ENCODE measurements around the gene IMPDH1.

The IMPDH1 gene

DNA sequence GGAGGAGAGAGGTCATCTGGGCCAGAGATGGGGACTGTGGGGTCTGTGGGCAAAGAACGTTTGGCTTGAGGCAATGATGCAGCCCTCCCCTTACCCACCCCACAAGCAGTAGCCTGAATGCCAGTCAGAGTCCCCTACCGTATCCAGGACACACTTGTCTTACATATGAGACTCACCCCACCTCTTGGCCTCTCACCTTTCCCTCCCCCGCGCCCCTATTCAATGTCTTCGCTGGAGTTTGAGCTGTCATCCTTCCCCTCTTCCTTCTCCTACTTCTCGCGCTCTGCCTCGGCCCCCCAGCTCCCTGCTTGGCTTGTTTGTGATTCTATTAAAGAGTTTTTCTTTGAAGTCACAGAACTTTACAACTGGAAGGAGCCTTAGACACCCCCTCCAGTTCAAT, 57.1 kb downstream of the IMPDH1 start:
- TF ChIP-seq CTCF (conservative IDR thresholded peaks at IDR 0.05; ENCODE audit: low read depth, low read length): no peak
- H3K4me3 ChIP-seq (ENCODE audit: low read length): no peak overlapping the region
- no peak for DNase-seq (ENCODE audit: low read depth)

DNA sequence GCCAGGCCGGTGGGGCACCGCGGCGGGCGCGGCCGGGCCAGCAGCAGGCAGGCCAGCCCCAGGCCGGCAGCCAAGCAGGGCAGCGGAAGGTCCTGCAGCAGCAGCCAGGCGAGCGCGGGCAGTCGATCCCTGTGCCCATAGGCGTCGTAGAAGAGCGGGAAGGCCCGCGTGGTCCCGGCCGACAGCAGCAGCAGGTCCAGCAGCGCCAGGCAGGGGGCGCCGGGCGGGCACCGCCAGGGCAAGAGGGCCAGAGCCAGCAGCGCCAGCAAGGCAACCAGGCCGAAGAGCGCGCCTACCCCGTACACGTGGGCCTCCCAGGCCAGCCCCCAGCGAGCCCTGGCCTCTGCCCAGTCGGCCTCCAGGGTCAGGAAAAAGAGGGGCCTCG, 57.6 kb downstream of the IMPDH1 start:
- DNase-seq (ENCODE audit: low read depth): no peak
- H3K4me3 ChIP-seq (ENCODE audit: low read length): no peak overlapping the region
- peak; percentile 62 for TF ChIP-seq CTCF (conservative IDR thresholded peaks at IDR 0.05; ENCODE audit: low read depth, low read length)

GRCh38 chr7:128351296-128352152, 58.3 kb downstream of the IMPDH1 start:
- no peak for TF ChIP-seq CTCF (conservative IDR thresholded peaks at IDR 0.05; ENCODE audit: low read depth, low read length)
- no peak overlapping the region for H3K4me3 ChIP-seq (ENCODE audit: low read length)
- DNase-seq (ENCODE audit: low read depth): no peak

- no peak for DNase-seq (ENCODE audit: low read depth)
- no peak overlapping the region for H3K4me3 ChIP-seq (ENCODE audit: low read length)
- no peak for TF ChIP-seq CTCF (conservative IDR thresholded peaks at IDR 0.05; ENCODE audit: low read depth, low read length)
These were observed 59.0 kb downstream of the IMPDH1 start for GRCh38 chr7:128350708-128351295.

DNA sequence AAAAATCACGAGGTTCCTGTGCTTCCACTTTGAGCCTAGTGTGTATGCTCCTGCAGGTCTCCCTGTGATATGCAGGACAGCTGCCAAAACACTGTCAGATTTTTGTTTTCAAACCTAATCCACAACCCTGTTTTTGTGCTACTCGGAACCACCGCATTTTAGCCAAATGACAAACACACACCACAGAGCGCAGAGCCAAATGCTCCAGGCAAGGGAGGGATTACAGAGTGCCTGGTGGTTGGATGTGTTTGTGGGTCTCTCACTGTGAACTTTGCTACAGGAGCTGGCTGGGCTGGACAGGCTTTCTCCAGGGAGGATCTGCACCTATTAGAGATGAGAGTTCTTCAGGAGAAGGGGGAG, 60.3 kb downstream of the IMPDH1 start:
- no peak overlapping the region for H3K4me3 ChIP-seq (ENCODE audit: low read length)
- no peak for TF ChIP-seq CTCF (conservative IDR thresholded peaks at IDR 0.05; ENCODE audit: low read depth, low read length)
- no peak for DNase-seq (ENCODE audit: low read depth)

- DNase-seq (ENCODE audit: low read depth): no peak
- no peak overlapping the region for H3K4me3 ChIP-seq (ENCODE audit: low read length)
- TF ChIP-seq CTCF (conservative IDR thresholded peaks at IDR 0.05; ENCODE audit: low read depth, low read length): peak; percentile 76
These were observed 62.1 kb downstream of the IMPDH1 start for GRCh38 chr7:128347647-128348097.

- DNase-seq (ENCODE audit: low read depth): no peak
- TF ChIP-seq CTCF (conservative IDR thresholded peaks at IDR 0.05; ENCODE audit: low read depth, low read length): no peak
- no peak overlapping the region for H3K4me3 ChIP-seq (ENCODE audit: low read length)
These were observed 65.4 kb downstream of the IMPDH1 start for GRCh38 chr7:128344431-128344774.
